ENCODE results near the gene YDJC. TPM values are rescaled to one million over a fixed set of nuclear protein-coding genes. Genes with fewer than 3 reads are reported as not detected.

Gene YDJC
- total and polyA plus RNA-seq, 8 donors, result 11.2 to 25.1 (median 14.4) TPM

DNA sequence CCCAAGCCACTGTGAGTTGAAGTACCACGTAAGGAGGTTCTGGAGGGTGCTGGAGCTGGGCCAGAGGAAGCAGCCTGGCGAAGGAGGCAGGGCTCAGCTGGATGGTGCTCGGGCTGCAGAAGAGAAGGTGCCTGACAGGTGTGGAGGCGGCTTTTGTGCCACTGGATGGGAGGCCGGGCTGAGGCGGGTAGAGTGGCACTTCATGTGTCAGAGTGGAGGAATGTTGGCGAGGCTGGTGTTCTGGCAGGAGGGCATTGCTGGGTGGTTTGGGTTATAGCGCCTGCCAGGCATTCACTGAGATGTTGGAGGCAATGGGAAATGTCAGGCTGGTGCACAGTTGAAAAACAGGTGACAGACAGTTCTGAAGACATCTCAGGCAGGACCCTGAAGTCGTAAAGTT lies 38.1 kb downstream of the YDJC start:
- ATAC-seq, result peak; percentile 26 to 35 (median 32)
- Histone ChIP-seq H3K27ac (no peak overlapping the region), H3K4me1 (peaks cover 0 to 14% (median 9%) of the 10 kb centered on the region in 3 donors), H3K27me3 (no peaks in the 10 kb centered on the region), H3K4me3 (no peak overlapping the region), H3K36me3 (peaks cover 0 to 20% (median 5%) of the 10 kb centered on the region in 3 donors), H3K9me3 (no peaks in the 10 kb centered on the region)
- 49 to 59% methylated on average over 9 of the region's 9 CpGs for WGBS, 2 donors
- intact Hi-C loops (cut with DNase I), result no loop called here
- DNase-seq, result peak in 2 of 6 donors; percentile 24 to 35
- FAIRE-seq, result no peak
- TF ChIP-seq, protein P1, sequence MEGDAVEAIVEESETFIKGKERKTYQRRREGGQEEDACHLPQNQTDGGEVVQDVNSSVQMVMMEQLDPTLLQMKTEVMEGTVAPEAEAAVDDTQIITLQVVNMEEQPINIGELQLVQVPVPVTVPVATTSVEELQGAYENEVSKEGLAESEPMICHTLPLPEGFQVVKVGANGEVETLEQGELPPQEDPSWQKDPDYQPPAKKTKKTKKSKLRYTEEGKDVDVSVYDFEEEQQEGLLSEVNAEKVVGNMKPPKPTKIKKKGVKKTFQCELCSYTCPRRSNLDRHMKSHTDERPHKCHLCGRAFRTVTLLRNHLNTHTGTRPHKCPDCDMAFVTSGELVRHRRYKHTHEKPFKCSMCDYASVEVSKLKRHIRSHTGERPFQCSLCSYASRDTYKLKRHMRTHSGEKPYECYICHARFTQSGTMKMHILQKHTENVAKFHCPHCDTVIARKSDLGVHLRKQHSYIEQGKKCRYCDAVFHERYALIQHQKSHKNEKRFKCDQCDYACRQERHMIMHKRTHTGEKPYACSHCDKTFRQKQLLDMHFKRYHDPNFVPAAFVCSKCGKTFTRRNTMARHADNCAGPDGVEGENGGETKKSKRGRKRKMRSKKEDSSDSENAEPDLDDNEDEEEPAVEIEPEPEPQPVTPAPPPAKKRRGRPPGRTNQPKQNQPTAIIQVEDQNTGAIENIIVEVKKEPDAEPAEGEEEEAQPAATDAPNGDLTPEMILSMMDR (IDR thresholded peaks at IDR 0.05), result no peak

DNA sequence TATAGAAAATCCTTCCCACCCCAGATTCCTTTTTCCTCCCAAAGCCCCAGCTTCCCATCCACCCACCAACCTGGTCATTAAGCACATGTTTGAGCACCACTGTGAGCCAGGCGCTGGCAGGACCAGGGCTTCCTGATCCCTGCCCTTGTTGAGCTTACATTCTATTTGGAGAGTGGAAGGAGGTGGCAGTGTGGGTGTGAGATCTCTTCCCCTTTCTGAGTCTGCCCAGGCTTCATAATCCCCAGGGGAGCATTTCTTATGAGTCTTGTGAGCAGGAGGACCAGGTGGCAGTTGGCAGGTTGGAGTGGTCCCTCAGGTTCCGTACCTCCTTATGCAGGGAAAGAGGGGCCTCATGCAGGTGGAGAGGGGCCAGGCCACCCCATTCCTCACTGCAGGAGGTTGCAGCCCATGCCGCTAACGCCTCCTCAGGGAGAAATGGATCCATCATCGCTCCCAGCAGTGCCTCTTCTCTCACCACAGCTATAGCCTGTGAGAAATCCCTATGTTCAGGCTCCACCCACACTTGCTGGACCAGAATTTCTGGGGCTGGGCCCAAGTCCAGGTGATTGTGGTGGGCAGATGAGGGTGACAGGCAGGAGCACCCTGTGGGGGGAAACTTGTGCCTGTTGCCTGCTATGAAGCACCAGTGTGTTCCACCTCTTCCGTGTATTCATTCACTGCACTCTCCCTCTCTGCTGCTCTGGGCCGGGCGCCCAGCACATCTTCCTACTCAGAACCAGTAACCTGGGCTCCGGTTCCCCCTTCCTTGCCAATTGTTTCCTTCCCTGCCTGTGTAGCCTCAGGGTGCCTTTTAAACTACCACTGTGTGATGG lies 38.8 kb downstream of the YDJC start:
- DNase-seq, result no peak

DNA sequence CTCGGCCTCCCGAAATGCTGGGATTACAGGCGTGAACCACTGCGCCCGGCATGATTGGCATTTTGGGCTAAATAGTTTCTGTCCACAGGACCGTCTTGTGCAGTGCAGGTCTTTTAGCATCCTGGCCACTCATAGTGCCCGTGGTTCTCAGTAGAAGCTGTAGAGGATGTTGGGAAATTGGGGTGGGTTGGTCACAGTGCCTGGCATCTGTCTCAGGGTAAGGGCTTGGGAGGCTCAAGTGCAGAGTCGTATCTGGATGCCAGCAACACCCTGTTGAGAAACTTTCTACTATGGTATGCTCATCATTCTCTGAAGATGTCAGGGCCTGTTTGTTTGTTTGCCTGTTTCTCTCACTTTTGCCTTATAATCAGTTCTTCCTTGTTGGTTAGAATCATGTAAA lies 40.4 kb downstream of the YDJC start:
- WGBS, 2 donors, result 90 to 92% methylated on average over 8 of the region's 8 CpGs
- no peak overlapping the region for H3K27ac ChIP-seq
- H3K4me1 ChIP-seq, result peaks cover 0 to 14% (median 9%) of the 10 kb centered on the region in 3 donors
- H3K36me3 ChIP-seq, result peaks cover 0 to 7% (median 5%) of the 10 kb centered on the region in 3 donors
- no peak overlapping the region for H3K4me3 ChIP-seq
- intact Hi-C loops (cut with DNase I), result no loop called here
- DNase-seq (no peak), ATAC-seq (no peak), FAIRE-seq (no peak)
- TF ChIP-seq, protein P1 (IDR thresholded peaks at IDR 0.05), result no peak
- H3K27me3 ChIP-seq, result no peaks in the 10 kb centered on the region
- H3K9me3 ChIP-seq, result no peaks in the 10 kb centered on the region

More for the DNA sequence above, 38.8 kb downstream of the YDJC start:
- FAIRE-seq (no peak), ATAC-seq (peak in 3 of 4 donors; percentile 26 to 43 (median 26))
- intact Hi-C loops (cut with DNase I), result no loop called here
- WGBS, 2 donors, result 64 to 73% methylated on average over 7 to 9 of the region's 9 CpGs
- no peaks in the 10 kb centered on the region for H3K27me3 ChIP-seq
- H3K9me3 ChIP-seq, result no peaks in the 10 kb centered on the region
- H3K36me3 ChIP-seq, result peaks cover 0 to 17% (median 5%) of the 10 kb centered on the region in 3 donors
- no peak overlapping the region for H3K4me3 ChIP-seq
- H3K27ac ChIP-seq, result no peak overlapping the region
- TF ChIP-seq, protein P1 (IDR thresholded peaks at IDR 0.05), result no peak
- H3K4me1 ChIP-seq, result peaks cover 0 to 14% (median 9%) of the 10 kb centered on the region in 3 donors

DNA sequence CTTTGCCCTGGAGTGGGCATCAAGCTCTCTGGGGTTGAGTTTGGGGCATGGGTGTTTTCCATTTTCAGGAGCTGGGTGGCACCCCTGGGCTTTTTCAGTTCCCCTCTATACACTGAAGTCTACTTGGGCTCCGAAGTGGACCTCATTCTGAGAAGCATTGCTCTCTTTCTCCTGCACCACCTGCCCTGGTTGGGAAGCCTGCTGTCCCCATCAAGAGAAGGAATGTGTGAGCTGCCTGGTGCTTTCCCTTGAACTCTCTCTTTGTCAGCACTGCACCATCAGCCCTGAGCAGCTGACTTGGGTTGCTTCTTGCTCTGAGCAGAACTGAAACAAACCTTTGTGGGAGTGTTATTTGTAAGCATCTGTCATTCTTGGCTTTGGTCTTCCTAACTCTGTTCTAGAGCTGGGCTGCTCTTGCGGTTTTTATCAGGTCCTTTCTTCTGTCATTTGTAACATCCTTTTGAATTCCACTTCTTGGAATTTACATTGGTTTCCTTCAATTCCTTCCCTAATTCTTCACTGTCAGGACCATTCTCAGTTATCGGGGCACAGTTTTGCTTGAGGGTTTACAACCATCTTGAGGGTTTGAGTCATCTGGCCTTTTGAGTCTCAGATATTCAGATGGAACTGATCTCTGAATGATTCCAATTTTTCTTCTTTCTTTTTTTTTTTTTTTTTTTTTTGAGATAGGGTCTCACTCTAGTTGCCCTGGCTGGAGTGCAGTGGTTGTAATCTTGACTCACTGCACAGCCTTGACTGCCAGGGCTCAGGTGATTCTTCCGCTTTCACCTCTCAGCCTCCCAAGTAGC lies 41.8 kb downstream of the YDJC start:
- FAIRE-seq, result no peak
- H3K9me3 ChIP-seq, result no peaks in the 10 kb centered on the region
- no peak for DNase-seq
- WGBS, 2 donors, result 78 to 81% methylated on average over 4 of the region's 4 CpGs
- no peak overlapping the region for H3K4me3 ChIP-seq
- H3K36me3 ChIP-seq, result no peaks in the 10 kb centered on the region
- no peaks in the 10 kb centered on the region for H3K27me3 ChIP-seq
- intact Hi-C loops (cut with DNase I), result no loop called here
- H3K27ac ChIP-seq, result no peak overlapping the region
- peak in 1 of 4 donors; percentile 48 for ATAC-seq
- TF ChIP-seq, protein P1 (IDR thresholded peaks at IDR 0.05), result no peak
- peaks cover 0 to 14% (median 9%) of the 10 kb centered on the region in 3 donors for H3K4me1 ChIP-seq
